Pancreas (tissue), 10 donors: Measurements from ENCODE around the gene PLXNC1. TPM values are rescaled to one million over a fixed set of nuclear protein-coding genes. Genes with fewer than 3 reads are reported as not detected.

Experiments
- ATAC-seq, 4 donors: fragments of 200-7000 bp; cut with Tn5 transposase; one replicate each; pipeline versions ENCODE4 v1.8.0 to v1.9.1; 2020; ENCODE audit warnings: mild to moderate bottlenecking in 4 of 4, moderate library complexity in 4 of 4
- DNase-seq, 6 donors: peaks; one replicate each; pipeline ENCODE4 v3.0.0-alpha.2; 2020
- FAIRE-seq: peaks from 2 replicates; lab custom pipeline; 2012; peaks lifted over from hg19 to GRCh38; lab: Jason Lieb, UNC
- H3K27ac ChIP-seq, 4 donors: fragments of 200-600 bp; sonication (generic); 1 replicate in 3 of 4; 2 replicates in 1 of 4; pipeline versions ENCODE4 v1.5.0 to v1.8.0; 2020
- H3K27me3 ChIP-seq, 4 donors: fragments of 200-600 bp; one replicate each; pipeline ENCODE4 v1.8.0; 2021
- H3K36me3 ChIP-seq, 3 donors: fragments of 200-600 bp; sonication (generic) in 1 of 3; one replicate each; pipeline versions ENCODE4 v1.5.0 to v1.8.0; 2020 to 2021
- H3K4me1 ChIP-seq, 3 donors: fragments of 200-600 bp; one replicate each; pipeline ENCODE4 v1.8.0; 2021
- H3K4me3 ChIP-seq, 4 donors: fragments of 200-600 bp; sonication (generic) in 2 of 4; one replicate each; pipeline versions ENCODE4 v1.5.0 to v1.8.0; 2020 to 2021
- H3K9me3 ChIP-seq, 4 donors: fragments of 200-600 bp; one replicate each; pipeline ENCODE4 v1.8.0; 2021
- WGBS, 2 donors: extraction: QIAGEN DNeasy Blood & Tissue Kit; methylation state at CpG; one replicate each; pipeline ENCODE4 v1.1.7; 2013; 5-methylcytosine and 5-hydroxymethylcytosine counted together
- intact Hi-C, 3 donors: fragments of 100-400 bp; cut with DNase I; formaldehyde crosslinking; loops; one replicate each; pipeline versions ENCODE4 v1.11.1 to v1.14.2; 2022
- polyA plus RNA-seq, 2 donors: library from polyadenylated mRNA; stranded (reverse); fragments of 200-250 nt; gene quantifications; one replicate each; pipeline ENCODE4 v1.2.3, GENCODE V29; 2013
- total RNA-seq, 6 donors: library from RNA; stranded (reverse); fragmentation: NEBNext Ultra II Directional in 4 of 6; extraction: Animal tissue kit (Norgen Biotek cat#: 25700) in 4 of 6; gene quantifications; one replicate each; pipeline versions ENCODE4 v1.2.1 to v1.2.4, GENCODE V29; 2021 to 2023
- TF ChIP-seq, protein P1 (sequence below), 4 donors: fragments of 200-600 bp; sonication (generic) in 3 of 4; IDR thresholded peaks; one replicate each; pipeline versions ENCODE4 v1.5.0 to v1.8.0; 2021; ENCODE audit warnings: antibody characterized with exemption in 4 of 4
- donor health status: healthy with polysubstance abuse.
- donor health status: DM: no; HTN: no; CAD: no; lungs with moderate emphysema.
- donor health status: DM: no; HTN: no; CAD: no.
- donor health status: control.
- donor health status: control.
- donor health status: Bipolar disorder and iron deficiency.
- donor health status: DM: yes; HTN: yes; CAD: no.
- donor health status: DM: no; HTN: no; CAD: no.
- donor health status: DM: no; HTN: no; CAD: no.
- donor health status: DM: yes; HTN: yes; CAD: no.

The PLXNC1 gene
- total and polyA plus RNA-seq, 8 donors: 0.53 to 13.7 (median 2.0) TPM

DNA sequence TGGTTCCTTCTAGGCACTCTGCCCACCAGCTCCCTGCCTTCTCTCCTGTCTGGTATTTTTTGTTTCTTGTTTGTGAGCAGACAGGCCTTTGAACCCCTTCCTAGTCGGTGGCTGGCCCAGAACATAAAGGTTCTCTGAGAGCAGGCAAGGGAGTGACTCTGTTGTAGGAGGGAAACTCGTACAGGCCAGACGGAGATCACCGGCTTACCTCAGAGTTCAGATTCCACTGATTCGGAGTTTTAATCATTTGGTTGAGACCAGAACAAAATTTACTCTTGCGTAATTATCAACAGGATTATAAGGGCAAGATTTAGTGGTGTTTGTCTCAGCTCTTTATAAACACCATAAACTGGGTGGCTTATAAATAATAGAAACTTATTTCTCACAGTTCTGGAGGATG lies 128.3 kb downstream of the PLXNC1 start:
- FAIRE-seq (no peak), DNase-seq (no peak), ATAC-seq (no peak)
- WGBS, 2 donors: 82 to 83% methylated on average over 6 of the region's 6 CpGs
- Histone ChIP-seq H3K9me3 (no peaks in the 10 kb centered on the region), H3K4me3 (no peak overlapping the region), H3K27ac (no peak overlapping the region), H3K36me3 (no peaks in the 10 kb centered on the region), H3K4me1 (no peaks in the 10 kb centered on the region), H3K27me3 (no peaks in the 10 kb centered on the region)
- intact Hi-C loops: no loop called here
- TF ChIP-seq, protein P1, sequence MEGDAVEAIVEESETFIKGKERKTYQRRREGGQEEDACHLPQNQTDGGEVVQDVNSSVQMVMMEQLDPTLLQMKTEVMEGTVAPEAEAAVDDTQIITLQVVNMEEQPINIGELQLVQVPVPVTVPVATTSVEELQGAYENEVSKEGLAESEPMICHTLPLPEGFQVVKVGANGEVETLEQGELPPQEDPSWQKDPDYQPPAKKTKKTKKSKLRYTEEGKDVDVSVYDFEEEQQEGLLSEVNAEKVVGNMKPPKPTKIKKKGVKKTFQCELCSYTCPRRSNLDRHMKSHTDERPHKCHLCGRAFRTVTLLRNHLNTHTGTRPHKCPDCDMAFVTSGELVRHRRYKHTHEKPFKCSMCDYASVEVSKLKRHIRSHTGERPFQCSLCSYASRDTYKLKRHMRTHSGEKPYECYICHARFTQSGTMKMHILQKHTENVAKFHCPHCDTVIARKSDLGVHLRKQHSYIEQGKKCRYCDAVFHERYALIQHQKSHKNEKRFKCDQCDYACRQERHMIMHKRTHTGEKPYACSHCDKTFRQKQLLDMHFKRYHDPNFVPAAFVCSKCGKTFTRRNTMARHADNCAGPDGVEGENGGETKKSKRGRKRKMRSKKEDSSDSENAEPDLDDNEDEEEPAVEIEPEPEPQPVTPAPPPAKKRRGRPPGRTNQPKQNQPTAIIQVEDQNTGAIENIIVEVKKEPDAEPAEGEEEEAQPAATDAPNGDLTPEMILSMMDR (IDR thresholded peaks at IDR 0.05): no peak

GRCh38 chr12:94277426-94278000 lies 129.1 kb downstream of the PLXNC1 start:
- no peaks in the 10 kb centered on the region for H3K9me3 ChIP-seq
- WGBS, 2 donors: 72 to 93% methylated on average over 9 of the region's 9 CpGs
- DNase-seq (no peak), ATAC-seq (no peak), FAIRE-seq (no peak)
- H3K4me3 ChIP-seq: no peak overlapping the region
- H3K36me3 ChIP-seq: no peaks in the 10 kb centered on the region
- H3K27me3 ChIP-seq: no peaks in the 10 kb centered on the region
- intact Hi-C loops: no loop called here
- no peaks in the 10 kb centered on the region for H3K4me1 ChIP-seq
- TF ChIP-seq, protein P1 (IDR thresholded peaks at IDR 0.05): no peak
- H3K27ac ChIP-seq: no peak overlapping the region

DNA sequence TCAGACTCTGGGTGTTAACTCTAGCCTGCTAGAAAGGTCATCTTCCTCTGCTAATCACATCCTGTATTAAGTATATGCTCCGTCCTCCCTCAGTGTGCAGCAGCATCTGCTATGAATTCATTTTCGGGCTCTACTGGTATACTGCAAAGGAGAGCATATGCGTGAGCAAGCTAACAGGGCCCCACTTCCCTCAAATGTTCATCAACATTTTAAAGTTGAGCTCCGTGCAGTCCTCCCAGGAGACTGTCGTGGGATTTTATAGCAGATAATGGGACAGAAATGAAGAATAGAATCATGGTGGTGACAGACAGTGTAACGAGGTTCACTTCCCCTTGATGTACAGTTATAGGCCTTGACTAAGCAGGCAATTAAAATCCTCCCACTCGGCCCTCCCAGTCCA lies 131.7 kb downstream of the PLXNC1 start:
- Histone ChIP-seq H3K27me3 (no peaks in the 10 kb centered on the region), H3K36me3 (no peaks in the 10 kb centered on the region), H3K4me3 (no peak overlapping the region), H3K4me1 (no peaks in the 10 kb centered on the region), H3K27ac (no peak overlapping the region), H3K9me3 (no peaks in the 10 kb centered on the region)
- WGBS, 2 donors: 71 to 83% methylated on average over 7 of the region's 7 CpGs
- FAIRE-seq (no peak), DNase-seq (no peak), ATAC-seq (no peak)
- TF ChIP-seq, protein P1 (IDR thresholded peaks at IDR 0.05): no peak
- intact Hi-C loops: no loop called here

GRCh38 chr12:94282675-94283074 lies 134.3 kb downstream of the PLXNC1 start:
- FAIRE-seq: no peak
- DNase-seq: no peak
- no peak overlapping the region for H3K4me3 ChIP-seq

DNA sequence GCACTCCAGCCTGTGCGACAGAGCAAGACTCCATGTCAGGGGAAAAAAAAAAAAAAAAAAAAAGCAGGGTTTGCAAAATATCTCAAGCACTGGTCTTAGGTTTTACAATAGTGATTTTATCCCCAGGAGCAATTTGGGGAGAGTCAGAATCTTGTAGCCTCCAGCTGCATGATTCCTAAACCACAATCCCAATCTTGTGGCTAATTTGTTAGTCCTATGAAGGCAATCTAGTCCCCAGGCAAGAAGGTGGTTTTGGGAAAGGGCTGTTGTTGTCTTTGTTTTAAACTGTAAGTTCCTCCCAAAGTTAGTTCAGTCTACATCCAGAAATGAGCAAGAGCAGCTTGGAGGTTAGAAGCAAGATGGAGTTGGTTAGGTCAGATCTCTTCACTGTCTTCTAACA lies 135.7 kb downstream of the PLXNC1 start:
- 98 to 100% methylated on average over 1 of the region's 1 CpG for WGBS, 2 donors
- H3K4me3 ChIP-seq: no peak overlapping the region
- ATAC-seq: no peak
- H3K9me3 ChIP-seq: no peaks in the 10 kb centered on the region
- TF ChIP-seq, protein P1 (IDR thresholded peaks at IDR 0.05): no peak
- no peak overlapping the region for H3K27ac ChIP-seq
- H3K36me3 ChIP-seq: no peaks in the 10 kb centered on the region
- no peaks in the 10 kb centered on the region for H3K27me3 ChIP-seq
- intact Hi-C loops: no loop called here
- DNase-seq: no peak
- no peak for FAIRE-seq
- H3K4me1 ChIP-seq: no peaks in the 10 kb centered on the region

More at GRCh38 chr12:94282675-94283074, 134.3 kb downstream of the PLXNC1 start:
- Histone ChIP-seq H3K27ac (no peak overlapping the region), H3K36me3 (no peaks in the 10 kb centered on the region), H3K4me1 (no peaks in the 10 kb centered on the region), H3K9me3 (no peaks in the 10 kb centered on the region), H3K27me3 (no peaks in the 10 kb centered on the region)
- intact Hi-C loops: no loop called here
- ATAC-seq: peak in 2 of 4 donors; percentile 26 to 27
- WGBS, 2 donors: 75 to 76% methylated on average over 7 of the region's 7 CpGs
- TF ChIP-seq, protein P1 (IDR thresholded peaks at IDR 0.05): no peak
